Hepatocyte (in vitro differentiated cells): ENCODE data around the gene TBC1D5. TPM values are rescaled to one million over a fixed set of nuclear protein-coding genes. Genes with fewer than 3 reads are reported as not detected.
"Not testable (repeated sequence)": the region's sequence is repeated elsewhere in the genome, so short reads cannot be mapped to it uniquely, and the experiment has no call there.

ENCODE experiments used
- DNase-seq: peaks from one replicate; pipeline ENCODE4 v3.0.0-alpha.2; 2016; ENCODE audit warnings: low spot score
- H2AFZ ChIP-seq: fragments of 200-600 bp; sonication (generic); 2 replicates; pipeline ENCODE4 v1.6.0; 2016; ENCODE audit warnings: antibody characterized with exemption, mild to moderate bottlenecking
- H3K27ac ChIP-seq: fragments of 200-600 bp; sonication (generic); 2 replicates; pipeline ENCODE4 v1.5.1; 2016; ENCODE audit warnings: mild to moderate bottlenecking
- H3K27me3 ChIP-seq: fragments of 200-600 bp; sonication (generic); 2 replicates; pipeline ENCODE4 v1.6.1; 2016
- H3K36me3 ChIP-seq: fragments of 200-600 bp; sonication (generic); replicated peaks from 2 replicates; pipeline ENCODE4 v1.5.1; 2016; ENCODE audit warnings: low read depth; ENCODE audit not compliant: insufficient read depth
- H3K4me1 ChIP-seq: fragments of 200-600 bp; sonication (generic); 2 replicates; pipeline ENCODE4 v1.5.1; 2016; ENCODE audit warnings: mild to moderate bottlenecking, moderate library complexity; ENCODE audit not compliant: insufficient read depth
- H3K4me2 ChIP-seq: fragments of 200-600 bp; sonication (generic); 2 replicates; pipeline ENCODE4 v1.6.0; 2016
- H3K4me3 ChIP-seq: fragments of 200-600 bp; sonication (generic); 2 replicates; pipeline ENCODE4 v1.5.1; 2016; ENCODE audit warnings: mild to moderate bottlenecking
- H3K79me2 ChIP-seq: fragments of 200-600 bp; sonication (generic); 2 replicates; pipeline ENCODE4 v1.6.0; 2017; ENCODE audit warnings: mild to moderate bottlenecking
- H3K9me2 ChIP-seq: fragments of 200-600 bp; sonication (generic); replicated peaks from 2 replicates; pipeline ENCODE4 v1.6.0; 2017; ENCODE audit warnings: mild to moderate bottlenecking; ENCODE audit not compliant: insufficient read depth
- H3K9me3 ChIP-seq: fragments of 200-600 bp; sonication (generic); 2 replicates; pipeline ENCODE4 v1.5.1; 2016; ENCODE audit warnings: low read depth, mild to moderate bottlenecking
- H4K20me1 ChIP-seq: fragments of 200-600 bp; sonication (generic); 2 replicates; pipeline ENCODE4 v1.6.0; 2016; ENCODE audit warnings: mild to moderate bottlenecking; ENCODE audit not compliant: insufficient read depth, poor library complexity, severe bottlenecking
- EZH2 ChIP-seq: fragments of 200-600 bp; sonication (generic); IDR thresholded peaks from 2 replicates; pipeline ENCODE4 v1.6.1; 2016; ENCODE audit warnings: antibody characterized with exemption, mild to moderate bottlenecking, borderline replicate concordance
- EZH2phosphoT487 ChIP-seq: fragments of 200-600 bp; sonication (generic); IDR thresholded peaks from one replicate; pipeline ENCODE4 v1.6.1; 2018; ENCODE audit warnings: antibody characterized with exemption, mild to moderate bottlenecking, low read depth, moderate library complexity; ENCODE audit not compliant: unreplicated experiment, severe bottlenecking
- WGBS: methylation state at CpG from one replicate; pipeline ENCODE4 v1.1.6; 2016; ENCODE audit warnings: low lambda C conversion rate; ENCODE audit errors: missing lambda C conversion rate; 5-methylcytosine and 5-hydroxymethylcytosine counted together
- polyA plus RNA-seq: library from polyadenylated mRNA; unstranded; fragments of >200 nt; fragmentation: Nextera tagmentation; extraction: Ambion mirVana; gene quantifications from 2 replicates; pipeline ENCODE4 v1.2.1, GENCODE V29; 2016
- total RNA-seq: library from RNA; depleted of rRNA; stranded (reverse); fragments of >200 nt; gene quantifications from 2 replicates; pipeline ENCODE4 v1.2.3, GENCODE V29; 2014
- TF ChIP-seq, protein P1 (sequence below): fragments of 200-600 bp; sonication (generic); IDR thresholded peaks from 2 replicates; pipeline ENCODE4 v1.5.1; 2016; ENCODE audit warnings: antibody characterized with exemption, mild to moderate bottlenecking; ENCODE audit not compliant: poor library complexity

TBC1D5 gene
- total and polyA plus RNA-seq, 2 experiments from 2014 or later = 17.0 to 64.2 TPM

DNA sequence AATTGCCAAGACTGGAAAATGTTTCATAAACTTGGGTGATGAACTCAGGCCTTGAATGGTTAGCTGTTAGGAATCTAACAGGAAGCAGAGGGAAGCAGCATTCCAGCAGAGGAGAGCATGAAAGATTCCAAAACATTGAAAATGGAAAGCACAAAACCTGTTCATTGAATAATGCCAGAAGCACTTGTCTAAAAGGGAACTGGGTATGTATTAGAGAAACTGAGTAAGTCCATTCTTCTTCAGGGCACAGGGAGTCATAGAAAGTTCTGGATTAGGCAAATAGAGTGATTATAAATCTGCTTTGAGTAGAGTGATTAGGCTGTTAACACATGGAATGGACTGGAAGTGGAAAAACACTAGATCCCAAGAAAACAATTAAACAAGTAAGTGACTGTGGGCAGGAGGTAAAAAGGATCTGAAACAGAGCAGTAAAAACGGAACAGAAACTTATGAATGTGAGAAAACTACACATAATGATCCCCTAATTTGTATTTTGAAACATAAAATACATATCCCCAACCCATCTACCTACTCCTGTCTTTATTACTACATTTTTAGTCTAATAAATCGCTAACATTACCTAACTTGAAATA is 343.4 kb downstream of the TBC1D5 start:
- H3K4me1 ChIP-seq = no peaks in the 10 kb centered on the region
- WGBS = 95% methylated on average over 2 of the region's 2 CpGs
- H3K27me3 ChIP-seq = no peaks in the 10 kb centered on the region

DNA sequence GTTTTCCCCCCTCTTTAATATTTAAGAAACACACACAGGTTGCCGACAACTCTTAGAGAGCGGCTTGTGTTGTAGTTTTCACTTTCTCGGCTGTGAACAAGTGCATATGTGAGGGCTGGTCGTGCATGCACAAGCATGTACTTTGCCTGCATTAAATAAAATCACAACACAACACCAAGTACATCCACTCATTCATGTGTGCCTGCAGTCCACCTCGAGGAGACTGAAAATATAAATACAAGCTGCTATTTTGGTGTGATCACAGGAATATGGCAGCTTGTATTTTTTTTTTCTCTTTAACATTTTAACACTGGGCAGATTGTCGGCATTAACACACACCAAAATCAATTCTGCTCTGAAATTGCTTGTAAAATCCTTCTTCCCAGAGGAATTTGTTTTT is 346.4 kb downstream of the TBC1D5 start:
- H3K27ac ChIP-seq = no peak overlapping the region
- H3K4me1 ChIP-seq = no peaks in the 10 kb centered on the region
- H3K79me2 ChIP-seq = no peaks in the 10 kb centered on the region
- whole genome bisulfite sequencing = 84% methylated on average over 6 of the region's 6 CpGs
- no peaks in the 10 kb centered on the region for H3K9me2 ChIP-seq
- H3K4me3 ChIP-seq = no peak overlapping the region
- H3K4me2 ChIP-seq = no peak overlapping the region
- no peaks in the 10 kb centered on the region for H3K9me3 ChIP-seq
- H3K27me3 ChIP-seq = no peaks in the 10 kb centered on the region
- no peaks in the 10 kb centered on the region for H3K36me3 ChIP-seq
- no peaks in the 10 kb centered on the region for H4K20me1 ChIP-seq
- TF ChIP-seq EZH2 (no peak), EZH2phosphoT487 (no peak)
- TF ChIP-seq, protein P1, sequence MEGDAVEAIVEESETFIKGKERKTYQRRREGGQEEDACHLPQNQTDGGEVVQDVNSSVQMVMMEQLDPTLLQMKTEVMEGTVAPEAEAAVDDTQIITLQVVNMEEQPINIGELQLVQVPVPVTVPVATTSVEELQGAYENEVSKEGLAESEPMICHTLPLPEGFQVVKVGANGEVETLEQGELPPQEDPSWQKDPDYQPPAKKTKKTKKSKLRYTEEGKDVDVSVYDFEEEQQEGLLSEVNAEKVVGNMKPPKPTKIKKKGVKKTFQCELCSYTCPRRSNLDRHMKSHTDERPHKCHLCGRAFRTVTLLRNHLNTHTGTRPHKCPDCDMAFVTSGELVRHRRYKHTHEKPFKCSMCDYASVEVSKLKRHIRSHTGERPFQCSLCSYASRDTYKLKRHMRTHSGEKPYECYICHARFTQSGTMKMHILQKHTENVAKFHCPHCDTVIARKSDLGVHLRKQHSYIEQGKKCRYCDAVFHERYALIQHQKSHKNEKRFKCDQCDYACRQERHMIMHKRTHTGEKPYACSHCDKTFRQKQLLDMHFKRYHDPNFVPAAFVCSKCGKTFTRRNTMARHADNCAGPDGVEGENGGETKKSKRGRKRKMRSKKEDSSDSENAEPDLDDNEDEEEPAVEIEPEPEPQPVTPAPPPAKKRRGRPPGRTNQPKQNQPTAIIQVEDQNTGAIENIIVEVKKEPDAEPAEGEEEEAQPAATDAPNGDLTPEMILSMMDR = no peak
- H2AFZ ChIP-seq = no peak overlapping the region
- no peak for DNase-seq

More for the DNA sequence above, 343.4 kb downstream of the TBC1D5 start:
- Histone ChIP-seq H3K4me2 (no peak overlapping the region), H3K9me2 (no peaks in the 10 kb centered on the region), H3K4me3 (no peak overlapping the region), H2AFZ (no peak overlapping the region), H3K79me2 (no peaks in the 10 kb centered on the region), H3K36me3 (no peaks in the 10 kb centered on the region), H3K27ac (no peak overlapping the region), H4K20me1 (no peaks in the 10 kb centered on the region), H3K9me3 (no peaks in the 10 kb centered on the region)
- DNase-seq = no peak
- TF ChIP-seq EZH2 (no peak), EZH2phosphoT487 (no peak)
- TF ChIP-seq, protein P1 = no peak

DNA sequence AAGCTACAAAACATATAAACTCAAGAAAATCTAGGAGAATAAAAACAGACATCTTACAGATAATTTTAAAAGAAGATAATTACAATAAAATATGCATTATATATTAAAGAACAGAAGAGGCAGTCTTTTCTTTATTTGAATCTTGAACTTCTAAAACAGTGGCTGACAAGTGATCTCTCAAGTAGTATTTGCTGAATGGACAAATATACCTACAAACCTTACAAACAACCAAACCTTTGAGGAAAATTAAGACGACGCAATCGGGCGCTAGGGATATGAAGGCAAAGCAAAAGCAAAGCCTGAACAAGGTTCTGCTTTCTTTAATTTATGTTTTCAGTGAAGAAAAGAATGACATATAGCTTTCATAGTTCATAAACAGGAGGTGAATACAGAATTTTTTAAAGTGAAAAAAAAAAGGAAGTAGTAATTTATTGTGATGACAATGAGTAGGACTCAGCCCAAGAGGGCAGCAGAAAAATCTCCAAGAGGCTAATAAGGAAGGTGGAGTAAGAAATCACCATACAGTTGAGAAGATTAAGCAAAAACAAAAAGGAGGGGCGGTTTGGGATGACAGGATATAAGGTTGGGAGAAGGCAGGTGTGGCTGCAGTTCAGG is 347.8 kb downstream of the TBC1D5 start:
- Histone ChIP-seq H3K4me3 (no peak overlapping the region), H2AFZ (no peak overlapping the region), H3K4me1 (no peaks in the 10 kb centered on the region), H3K9me2 (no peaks in the 10 kb centered on the region), H3K27me3 (no peaks in the 10 kb centered on the region), H4K20me1 (no peaks in the 10 kb centered on the region), H3K79me2 (no peaks in the 10 kb centered on the region), H3K27ac (no peak overlapping the region), H3K4me2 (no peak overlapping the region), H3K9me3 (no peaks in the 10 kb centered on the region), H3K36me3 (no peaks in the 10 kb centered on the region)
- DNase-seq = no peak
- TF ChIP-seq EZH2phosphoT487 = no peak
- TF ChIP-seq, protein P1 = no peak
- 97% methylated on average over 5 of the region's 5 CpGs for WGBS

DNA sequence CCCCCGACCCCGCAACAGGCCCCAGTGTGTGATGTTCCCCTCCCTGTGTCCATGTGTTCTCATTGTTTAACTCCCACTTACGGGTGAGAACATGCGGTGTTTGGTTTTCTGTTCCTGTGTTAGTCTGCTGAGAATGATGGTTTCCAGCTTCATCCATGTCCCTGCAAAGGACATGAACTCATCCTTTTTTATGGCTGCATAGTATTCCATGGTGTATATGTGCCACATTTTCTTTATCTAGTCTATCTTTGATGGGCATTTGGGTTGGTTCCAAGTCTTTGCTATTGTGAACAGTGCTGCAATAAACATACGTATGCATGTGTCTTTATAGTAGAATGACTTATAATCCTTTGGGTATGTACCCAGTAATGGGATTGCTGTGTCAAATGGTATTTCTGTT is 349.9 kb downstream of the TBC1D5 start:
- H3K4me3 ChIP-seq, H3K27ac ChIP-seq, H3K9me2 ChIP-seq, H3K4me1 ChIP-seq, DNase-seq, H3K9me3 ChIP-seq, H4K20me1 ChIP-seq, H3K36me3 ChIP-seq, H2AFZ ChIP-seq, H3K27me3 ChIP-seq, H3K79me2 ChIP-seq, H3K4me2 ChIP-seq: not testable (repeated sequence)
- WGBS = 95% methylated on average over 5 of the region's 5 CpGs
